Ecto neural progenitor cell (in vitro differentiated cells): ENCODE measurements around the gene MEIOB.
A peak's percentile ranks its signal among the peaks of the same experiment; 100 is the strongest.
"Not testable (repeated sequence)": the region's sequence is repeated elsewhere in the genome, so short reads cannot be mapped to it uniquely, and the experiment has no call there.

ENCODE experiments used
- DNase-seq: peaks from one replicate; pipeline ENCODE4 v3.0.0-alpha.2; 2018; ENCODE audit warnings: low spot score

MEIOB gene

GRCh38 chr16:1871974-1872635, at the start of gene MEIOB:
MEIOB (minus strand) TSS chr16:1872164; CDS start chr16:1868175, 3,989 bp downstream.
- peak; percentile 90 for DNase-seq

- peak; percentile 76 for DNase-seq
These were observed 48.8 kb upstream of the MEIOB start for GRCh38 chr16:1920727-1921171.

- DNase-seq = not testable (repeated sequence)
These were observed 48.2 kb upstream of the MEIOB start for GRCh38 chr16:1920122-1920521.

- peak; percentile 60 for DNase-seq
These were observed 47.5 kb upstream of the MEIOB start for GRCh38 chr16:1919327-1919998.

- peak; percentile 78 for DNase-seq
These were observed 46.7 kb upstream of the MEIOB start, which contains the start of gene HS3ST6 for GRCh38 chr16:1918351-1919326. HS3ST6 (minus strand) TSS chr16:1918415; CDS start chr16:1918323, 92 bp downstream.

GRCh38 chr16:1917665-1918350, 45.8 kb upstream of the MEIOB start:
- DNase-seq = peak; percentile 57

GRCh38 chr16:1917056-1917664, 45.2 kb upstream of the MEIOB start:
- DNase-seq = no peak

GRCh38 chr16:1916640-1916990, 44.7 kb upstream of the MEIOB start:
- peak; percentile 64 for DNase-seq

GRCh38 chr16:1915732-1916639, 44.0 kb upstream of the MEIOB start:
- DNase-seq = peak; percentile 50

- no peak for DNase-seq
These were observed 43.0 kb upstream of the MEIOB start for GRCh38 chr16:1914988-1915387.

- no peak for DNase-seq
These were observed 42.2 kb upstream of the MEIOB start for GRCh38 chr16:1914084-1914608.

- DNase-seq = no peak
These were observed 41.5 kb upstream of the MEIOB start for GRCh38 chr16:1913327-1914083.

GRCh38 chr16:1912215-1912543, 40.2 kb upstream of the MEIOB start:
- no peak for DNase-seq

- DNase-seq = no peak
These were observed 39.7 kb upstream of the MEIOB start for GRCh38 chr16:1911467-1912214.

GRCh38 chr16:1909561-1910231, 37.7 kb upstream of the MEIOB start:
- DNase-seq = peak; percentile 53

GRCh38 chr16:1908983-1909382, 37.0 kb upstream of the MEIOB start:
- DNase-seq = no peak

- no peak for DNase-seq
These were observed 36.2 kb upstream of the MEIOB start for GRCh38 chr16:1908184-1908583.

- DNase-seq = no peak
These were observed 35.4 kb upstream of the MEIOB start for GRCh38 chr16:1907226-1907860.
